Measurements from ENCODE around the gene SRCIN1. TPM values are rescaled to one million over a fixed set of nuclear protein-coding genes. Genes with fewer than 3 reads are reported as not detected.
"Not testable (repeated sequence)": the region's sequence is repeated elsewhere in the genome, so short reads cannot be mapped to it uniquely, and the experiment has no call there.

Gene SRCIN1
- 1 to 10 TPM; 1.1 to 1.2 TPM for total RNA-seq

- DNase-seq (ENCODE audit: low spot score in 2 of 2) (peak in 1 of 2 donors; percentile 82), ATAC-seq (peak; percentile 59 to 69)
- Mint-ChIP-seq H3K9me3 (no peaks in the 10 kb centered on the region), H3K27ac (no peak within 1 kb of the TSS), H3K36me3 (no peaks in the 10 kb centered on the region)
Measured at GRCh38 chr17:38605841-38606645, at the start of gene SRCIN1. TSS of gene SRCIN1 (minus strand) at chr17:38605952. CDS start at chr17:38605705, 247 bp downstream.

GRCh38 chr17:38654411-38655398, 49.0 kb upstream of the SRCIN1 start:
- no peaks in the 10 kb centered on the region for H3K36me3 Mint-ChIP-seq
- peak in 1 of 2 donors; percentile 41 for DNase-seq (ENCODE audit: low spot score in 2 of 2)
- H3K27ac Mint-ChIP-seq: no peak overlapping the region
- no peak for ATAC-seq
- H3K9me3 Mint-ChIP-seq: no peaks in the 10 kb centered on the region

GRCh38 chr17:38653679-38654078, 47.9 kb upstream of the SRCIN1 start:
- Mint-ChIP-seq H3K9me3 (no peaks in the 10 kb centered on the region), H3K27ac (no peak overlapping the region), H3K36me3 (no peaks in the 10 kb centered on the region)
- DNase-seq (ENCODE audit: low spot score in 2 of 2) (no peak), ATAC-seq (no peak)

GRCh38 chr17:38653230-38653629, 47.5 kb upstream of the SRCIN1 start:
- Mint-ChIP-seq H3K36me3 (no peaks in the 10 kb centered on the region), H3K27ac (no peak overlapping the region), H3K9me3 (no peaks in the 10 kb centered on the region)
- DNase-seq (ENCODE audit: low spot score in 2 of 2) (no peak), ATAC-seq (no peak)

GRCh38 chr17:38650653-38651173, 45.0 kb upstream of the SRCIN1 start:
- not testable (repeated sequence) for H3K27ac Mint-ChIP-seq; H3K9me3 Mint-ChIP-seq; ATAC-seq; H3K36me3 Mint-ChIP-seq; DNase-seq (ENCODE audit: low spot score in 2 of 2)

GRCh38 chr17:38637951-38638350, 32.2 kb upstream of the SRCIN1 start:
- no peaks in the 10 kb centered on the region for H3K36me3 Mint-ChIP-seq
- DNase-seq (ENCODE audit: low spot score in 2 of 2): no peak
- no peaks in the 10 kb centered on the region for H3K9me3 Mint-ChIP-seq
- no peak overlapping the region for H3K27ac Mint-ChIP-seq
- no peak for ATAC-seq

GRCh38 chr17:38636054-38636453, 30.3 kb upstream of the SRCIN1 start:
- no peak for DNase-seq (ENCODE audit: low spot score in 2 of 2)
- no peak for ATAC-seq
- H3K27ac Mint-ChIP-seq: peak overlapping the region in 1 of 2 donors; percentile 45
- no peaks in the 10 kb centered on the region for H3K36me3 Mint-ChIP-seq
- H3K9me3 Mint-ChIP-seq: no peaks in the 10 kb centered on the region

GRCh38 chr17:38632334-38632733, 26.6 kb upstream of the SRCIN1 start:
- H3K9me3 Mint-ChIP-seq: no peaks in the 10 kb centered on the region
- H3K36me3 Mint-ChIP-seq: no peaks in the 10 kb centered on the region
- no peak for DNase-seq (ENCODE audit: low spot score in 2 of 2)
- no peak overlapping the region for H3K27ac Mint-ChIP-seq
- no peak for ATAC-seq

GRCh38 chr17:38628441-38628840, 22.7 kb upstream of the SRCIN1 start:
- ATAC-seq (no peak), DNase-seq (ENCODE audit: low spot score in 2 of 2) (no peak)
- H3K27ac Mint-ChIP-seq: no peak overlapping the region
- H3K9me3 Mint-ChIP-seq: no peaks in the 10 kb centered on the region
- no peaks in the 10 kb centered on the region for H3K36me3 Mint-ChIP-seq

GRCh38 chr17:38627957-38628356, 22.2 kb upstream of the SRCIN1 start:
- Mint-ChIP-seq H3K36me3 (no peaks in the 10 kb centered on the region), H3K27ac (no peak overlapping the region), H3K9me3 (no peaks in the 10 kb centered on the region)
- no peak for ATAC-seq
- DNase-seq (ENCODE audit: low spot score in 2 of 2): no peak

GRCh38 chr17:38626606-38627226, 21.0 kb upstream of the SRCIN1 start:
- not testable (repeated sequence) for H3K27ac Mint-ChIP-seq; H3K9me3 Mint-ChIP-seq; H3K36me3 Mint-ChIP-seq; DNase-seq (ENCODE audit: low spot score in 2 of 2); ATAC-seq

GRCh38 chr17:38625482-38625881, 19.7 kb upstream of the SRCIN1 start:
- no peak overlapping the region for H3K27ac Mint-ChIP-seq
- H3K36me3 Mint-ChIP-seq: no peaks in the 10 kb centered on the region
- DNase-seq (ENCODE audit: low spot score in 2 of 2): no peak
- ATAC-seq: no peak
- no peaks in the 10 kb centered on the region for H3K9me3 Mint-ChIP-seq

GRCh38 chr17:38624782-38625355, 19.1 kb upstream of the SRCIN1 start:
- not testable (repeated sequence) for H3K27ac Mint-ChIP-seq; H3K36me3 Mint-ChIP-seq; DNase-seq (ENCODE audit: low spot score in 2 of 2); H3K9me3 Mint-ChIP-seq
- peak in 1 of 2 donors; percentile 44 for ATAC-seq

- H3K27ac Mint-ChIP-seq: no peak overlapping the region
- DNase-seq (ENCODE audit: low spot score in 2 of 2) (no peak), ATAC-seq (no peak)
- H3K36me3 Mint-ChIP-seq: no peaks in the 10 kb centered on the region
- no peaks in the 10 kb centered on the region for H3K9me3 Mint-ChIP-seq
Measured at GRCh38 chr17:38621538-38621937, 15.8 kb upstream of the SRCIN1 start.

GRCh38 chr17:38620551-38621277, 15.0 kb upstream of the SRCIN1 start:
- Mint-ChIP-seq H3K36me3 (no peaks in the 10 kb centered on the region), H3K27ac (no peak overlapping the region), H3K9me3 (no peaks in the 10 kb centered on the region)
- DNase-seq (ENCODE audit: low spot score in 2 of 2) (no peak), ATAC-seq (no peak)
